NCI-H69 (cell line): ENCODE data around the gene PTX4.

Experiments
- DNase-seq: peaks from one replicate; lab custom pipeline; 2025; lab: John Stamatoyannopoulos, UW

Gene PTX4

GRCh38 chr16:1488619-1489018 lies at the start of gene PTX4:
Gene PTX4 (minus strand): TSS chr16:1488944. CDS start chr16:1488909, 35 bp downstream.
- DNase-seq, result no peak

- no peak for DNase-seq
Observed at GRCh38 chr16:1537763-1538289, 49.1 kb upstream of the PTX4 start.

GRCh38 chr16:1537138-1537577 lies 48.4 kb upstream of the PTX4 start:
- no peak for DNase-seq

GRCh38 chr16:1536601-1537000 lies 47.9 kb upstream of the PTX4 start:
- DNase-seq, result no peak

- DNase-seq, result no peak
Observed at GRCh38 chr16:1535391-1536291, 46.9 kb upstream of the PTX4 start.

- DNase-seq, result no peak
Observed at GRCh38 chr16:1534021-1535020, 45.6 kb upstream of the PTX4 start.

- no peak for DNase-seq
Observed at GRCh38 chr16:1533443-1533951, 44.8 kb upstream of the PTX4 start, which contains the start of gene TMEM204. Gene TMEM204 (plus strand): TSS chr16:1533666. CDS start chr16:1534276, 610 bp downstream.

- DNase-seq, result no peak
Observed at GRCh38 chr16:1532771-1533170, 44.0 kb upstream of the PTX4 start.

- no peak for DNase-seq
Observed at GRCh38 chr16:1532081-1532760, 43.5 kb upstream of the PTX4 start.

GRCh38 chr16:1531638-1531910 lies 42.8 kb upstream of the PTX4 start:
- no peak for DNase-seq

- DNase-seq, result no peak
Observed at GRCh38 chr16:1530883-1531637, 42.3 kb upstream of the PTX4 start.

GRCh38 chr16:1530349-1530882 lies 41.7 kb upstream of the PTX4 start:
- DNase-seq, result no peak

GRCh38 chr16:1528921-1529537 lies 40.3 kb upstream of the PTX4 start:
- DNase-seq, result no peak

- no peak for DNase-seq
Observed at GRCh38 chr16:1527836-1528811, 39.4 kb upstream of the PTX4 start.

GRCh38 chr16:1526608-1527555 lies 38.1 kb upstream of the PTX4 start:
- DNase-seq, result no peak

GRCh38 chr16:1525871-1526607 lies 37.3 kb upstream of the PTX4 start:
- no peak for DNase-seq

GRCh38 chr16:1524366-1524765 lies 35.6 kb upstream of the PTX4 start:
- no peak for DNase-seq
